Fibroblast of pulmonary artery (primary cell): ENCODE results near the gene PDSS2.

Source experiments
- DNase-seq: peaks from one replicate; pipeline ENCODE4 v3.0.0-alpha.2; 2010; ENCODE audit warnings: low read depth
- H3K4me3 ChIP-seq: replicated peaks from 2 replicates; pipeline ENCODE4 v1.5.1; 2011; ENCODE audit warnings: low read depth, mild to moderate bottlenecking, control low read depth, low read length, moderate library complexity
- CTCF ChIP-seq: IDR thresholded peaks from 2 replicates; pipeline ENCODE4 v1.5.1; 2011; ENCODE audit warnings: mild to moderate bottlenecking, control low read depth, low read length, inconsistent platforms; ENCODE audit errors: missing control alignments

The PDSS2 gene

GRCh38 chr6:107493158-107494057, 34.0 kb upstream of the PDSS2 start:
- no peak for TF ChIP-seq CTCF
- DNase-seq: peak; percentile 50
- peak overlapping the region; percentile 80 for H3K4me3 ChIP-seq

GRCh38 chr6:107491760-107492660, 32.6 kb upstream of the PDSS2 start:
- DNase-seq: peak; percentile 76
- TF ChIP-seq CTCF: no peak
- H3K4me3 ChIP-seq: peak overlapping the region; percentile 80

- TF ChIP-seq CTCF: no peak
- peak overlapping the region; percentile 80 for H3K4me3 ChIP-seq
- peak; percentile 63 for DNase-seq
These were observed 31.8 kb upstream of the PDSS2 start for GRCh38 chr6:107491138-107491609.

- no peak for TF ChIP-seq CTCF
- DNase-seq: no peak
- peak overlapping the region; percentile 80 for H3K4me3 ChIP-seq
These were observed 31.3 kb upstream of the PDSS2 start for GRCh38 chr6:107490566-107491137.

GRCh38 chr6:107489636-107490565, 30.5 kb upstream of the PDSS2 start, which contains the start of gene SOBP:
Gene SOBP (plus strand): TSS chr6:107490117. CDS start chr6:107490617, 500 bp downstream.
- no peak for TF ChIP-seq CTCF
- peak; percentile 42 for DNase-seq
- peak within 1 kb of the TSS; percentile 80 for H3K4me3 ChIP-seq
